Activated T-cell treated with anti-CD3 and anti-CD28 coated beads for 4 hours (primary cell): ENCODE results near the gene SKOR2.

Experiments used
- DNase-seq: peaks from one replicate; pipeline ENCODE4 v3.0.0-alpha.2; 2020

Gene SKOR2, protein sequence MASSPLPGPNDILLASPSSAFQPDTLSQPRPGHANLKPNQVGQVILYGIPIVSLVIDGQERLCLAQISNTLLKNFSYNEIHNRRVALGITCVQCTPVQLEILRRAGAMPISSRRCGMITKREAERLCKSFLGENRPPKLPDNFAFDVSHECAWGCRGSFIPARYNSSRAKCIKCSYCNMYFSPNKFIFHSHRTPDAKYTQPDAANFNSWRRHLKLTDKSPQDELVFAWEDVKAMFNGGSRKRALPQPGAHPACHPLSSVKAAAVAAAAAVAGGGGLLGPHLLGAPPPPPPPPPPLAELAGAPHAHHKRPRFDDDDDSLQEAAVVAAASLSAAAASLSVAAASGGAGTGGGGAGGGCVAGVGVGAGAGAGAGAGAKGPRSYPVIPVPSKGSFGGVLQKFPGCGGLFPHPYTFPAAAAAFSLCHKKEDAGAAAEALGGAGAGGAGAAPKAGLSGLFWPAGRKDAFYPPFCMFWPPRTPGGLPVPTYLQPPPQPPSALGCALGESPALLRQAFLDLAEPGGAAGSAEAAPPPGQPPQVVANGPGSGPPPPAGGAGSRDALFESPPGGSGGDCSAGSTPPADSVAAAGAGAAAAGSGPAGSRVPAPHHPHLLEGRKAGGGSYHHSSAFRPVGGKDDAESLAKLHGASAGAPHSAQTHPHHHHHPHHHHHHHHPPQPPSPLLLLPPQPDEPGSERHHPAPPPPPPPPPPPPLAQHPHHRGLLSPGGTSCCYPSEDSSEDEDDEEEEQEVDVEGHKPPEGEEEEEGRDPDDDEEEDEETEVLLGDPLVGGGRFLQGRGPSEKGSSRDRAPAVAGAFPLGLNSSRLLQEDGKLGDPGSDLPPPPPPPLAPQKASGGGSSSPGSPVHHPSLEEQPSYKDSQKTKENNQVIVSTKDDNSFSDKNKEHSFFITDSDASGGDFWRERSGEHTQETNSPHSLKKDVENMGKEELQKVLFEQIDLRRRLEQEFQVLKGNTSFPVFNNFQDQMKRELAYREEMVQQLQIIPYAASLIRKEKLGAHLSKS

GRCh38 chr18:47251289-47252120, at the start of gene SKOR2:
TSS of gene SKOR2 (minus strand) at chr18:47251660. CDS start at chr18:47249183, 2,477 bp downstream.
- no peak for DNase-seq

GRCh38 chr18:47296462-47296861, 45.0 kb upstream of the SKOR2 start:
- DNase-seq: no peak

DNA sequence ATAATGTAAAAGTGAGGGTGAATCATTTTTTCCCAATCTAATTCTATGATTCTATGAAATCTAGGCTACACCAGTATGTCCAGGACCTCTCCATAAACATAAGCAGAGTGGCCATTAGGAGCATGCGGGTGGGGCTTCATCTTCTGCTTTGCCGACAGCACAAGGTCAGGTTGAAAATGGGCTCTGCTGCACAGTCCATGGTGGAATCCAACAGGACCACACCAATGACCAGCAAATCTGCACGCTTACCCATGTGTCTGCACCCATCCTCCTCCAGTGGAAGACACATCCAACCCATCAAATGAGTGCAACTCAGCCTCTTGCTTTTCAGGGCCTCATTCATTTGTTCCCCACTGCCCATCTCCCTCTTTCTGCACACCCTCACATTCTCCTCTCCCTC, 43.3 kb upstream of the SKOR2 start:
- DNase-seq: no peak

- DNase-seq: no peak
Observed at GRCh38 chr18:47288741-47289140, 37.3 kb upstream of the SKOR2 start.

DNA sequence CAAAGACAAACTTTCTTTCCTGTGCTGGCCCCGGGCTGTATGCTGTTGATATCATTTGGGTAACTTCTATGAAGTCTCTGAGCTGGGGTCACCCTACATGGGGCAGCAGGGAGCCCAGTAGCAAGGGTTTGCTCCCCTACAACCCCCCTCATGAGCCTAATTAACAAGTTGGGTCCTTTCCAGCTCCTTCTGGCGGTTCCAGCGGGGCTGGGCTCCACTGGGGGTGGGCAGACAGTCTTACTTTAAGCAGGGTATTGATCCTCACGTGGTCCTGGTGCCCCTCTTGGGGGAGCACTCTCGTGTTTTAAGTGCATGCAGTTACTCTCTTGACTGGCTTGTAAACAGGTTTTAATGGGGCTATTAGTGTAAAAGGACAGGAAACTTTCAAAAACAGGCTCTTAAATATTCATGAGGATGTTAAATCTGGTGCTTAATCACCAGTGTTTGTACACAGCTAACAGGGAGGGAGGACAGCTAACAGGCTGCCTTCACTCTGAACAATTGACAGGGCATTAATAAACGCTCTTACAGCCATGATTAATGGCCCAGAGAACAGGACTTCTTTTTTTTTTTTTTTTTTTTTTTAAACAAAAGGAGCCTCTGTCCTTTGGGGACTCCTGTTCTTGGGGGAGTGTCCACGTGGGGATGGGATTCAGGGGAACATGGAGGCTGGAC, 36.6 kb upstream of the SKOR2 start:
- DNase-seq: no peak

DNA sequence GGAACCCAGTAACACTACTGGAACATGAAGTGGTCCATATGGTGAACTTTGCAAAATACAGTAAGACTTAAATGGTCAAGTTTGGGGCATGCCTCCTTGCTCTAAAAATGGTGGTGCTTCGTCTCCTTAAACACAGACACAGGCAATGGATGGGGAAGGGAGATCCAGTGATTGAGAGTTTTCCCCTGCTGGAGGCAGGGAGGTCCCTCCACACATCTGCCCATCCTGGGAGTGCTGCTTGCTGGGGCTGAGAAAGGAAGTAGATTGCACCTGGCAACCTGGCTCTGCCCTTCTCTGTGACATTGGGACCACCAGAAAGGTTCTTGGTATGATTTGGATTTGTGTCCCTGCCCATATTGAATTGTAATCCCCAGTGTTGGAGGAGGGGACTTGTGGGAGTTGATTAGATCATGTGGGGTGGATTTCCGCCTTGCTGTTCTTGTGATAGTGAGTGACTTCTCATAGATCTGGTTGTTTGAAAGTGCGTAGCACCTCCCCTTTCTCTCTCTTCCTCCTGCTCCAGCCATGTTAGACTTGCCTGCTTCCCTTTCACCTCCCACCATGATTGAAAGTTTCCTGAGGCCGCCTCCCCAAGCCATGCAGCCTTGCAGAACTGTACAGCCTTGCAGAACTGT, 35.4 kb upstream of the SKOR2 start:
- DNase-seq: no peak

DNA sequence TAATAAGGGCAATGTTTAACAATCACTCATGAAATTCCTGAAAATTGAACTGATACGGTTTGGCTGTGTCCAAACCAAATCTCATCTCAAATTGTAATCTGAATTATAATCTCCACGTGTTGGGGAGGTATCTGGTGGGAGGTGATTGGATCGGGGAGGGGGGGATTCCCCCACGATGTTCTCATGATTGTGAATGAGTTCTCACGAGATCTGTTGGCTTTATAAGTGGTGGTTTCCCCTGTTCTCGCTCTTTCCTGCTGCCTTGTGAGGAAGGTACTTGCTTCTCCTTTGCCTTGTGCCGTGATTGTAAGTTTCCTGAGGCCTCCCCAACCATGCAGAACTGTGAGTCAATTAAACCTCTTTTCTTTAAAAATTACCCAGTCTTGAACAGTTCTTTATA, 34.0 kb upstream of the SKOR2 start:
- no peak for DNase-seq

DNA sequence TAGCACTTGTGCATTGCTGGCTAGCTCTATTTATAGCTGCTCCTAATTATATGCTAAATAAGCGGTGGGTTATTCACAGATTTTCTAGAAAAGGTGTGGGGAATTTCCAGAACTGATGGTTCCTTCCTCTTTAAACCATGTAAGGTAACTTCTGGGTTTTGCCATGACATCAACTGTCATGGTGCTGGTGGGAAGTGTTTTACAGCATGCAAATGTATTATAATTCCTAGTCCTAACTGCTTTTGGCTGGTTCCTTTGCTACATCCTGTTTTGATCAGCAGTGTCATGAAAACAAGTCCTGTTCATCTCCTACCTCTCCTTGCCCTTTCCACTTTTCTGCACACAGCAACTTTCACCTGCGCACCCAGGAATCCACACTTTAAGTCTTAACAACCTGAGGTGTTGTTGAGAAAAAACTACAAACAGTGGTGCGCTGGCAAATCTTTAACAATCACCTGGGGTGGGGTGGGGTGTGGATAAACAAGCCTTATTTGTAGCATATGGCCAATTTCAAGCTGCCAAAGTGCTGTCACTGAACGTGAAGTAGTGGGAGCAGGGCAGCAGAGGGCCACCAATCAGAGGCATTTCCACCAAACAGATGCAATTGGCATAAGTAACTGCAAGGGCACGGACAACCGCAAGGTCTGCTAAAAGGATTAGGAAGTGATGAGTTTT, 33.4 kb upstream of the SKOR2 start:
- DNase-seq: no peak

GRCh38 chr18:47283476-47283875, 32.0 kb upstream of the SKOR2 start:
- DNase-seq: no peak

DNA sequence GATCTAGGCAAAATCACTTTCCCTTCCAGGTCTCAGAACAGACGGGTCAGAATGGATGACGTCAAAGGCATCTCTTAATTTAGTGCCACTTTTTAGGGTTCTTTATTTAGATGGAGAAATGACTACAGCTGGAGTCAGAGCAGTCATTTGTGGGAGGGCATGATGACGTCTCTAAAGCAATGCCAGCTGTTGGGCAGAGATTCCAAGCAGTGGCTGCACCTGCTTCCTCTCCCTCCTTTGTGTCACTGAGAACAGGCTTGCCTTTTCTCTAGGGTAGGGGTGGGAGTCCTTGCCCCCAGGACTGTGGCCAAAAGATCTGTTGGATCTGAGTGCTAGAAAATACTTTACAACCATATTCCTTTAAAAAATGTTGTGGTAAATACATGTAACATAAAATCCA, 28.7 kb upstream of the SKOR2 start:
- no peak for DNase-seq

- no peak for DNase-seq
Observed at GRCh38 chr18:47274961-47275360, 23.5 kb upstream of the SKOR2 start.

DNA sequence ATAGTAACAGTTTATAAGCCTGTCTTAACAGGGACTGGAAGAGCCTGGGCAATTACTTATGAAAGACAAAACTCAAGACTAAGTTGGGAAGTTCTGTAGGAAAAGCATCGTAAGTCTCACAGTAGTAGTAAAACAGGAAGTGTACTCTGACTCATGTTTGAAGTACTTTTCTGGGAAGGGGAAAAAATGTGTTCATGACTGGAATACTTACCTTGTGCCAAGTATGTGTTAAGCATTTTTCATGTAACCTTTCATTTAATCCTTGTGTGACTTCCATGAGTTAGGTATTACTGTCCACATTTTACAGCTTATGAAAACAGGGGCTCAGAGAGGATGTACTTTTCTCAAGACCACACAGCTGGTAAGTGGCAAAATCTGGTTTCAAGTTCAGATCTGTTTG, 13.7 kb upstream of the SKOR2 start:
- no peak for DNase-seq

- DNase-seq: no peak
Observed at GRCh38 chr18:47264308-47264700, 12.8 kb upstream of the SKOR2 start.

GRCh38 chr18:47263430-47264307, 12.2 kb upstream of the SKOR2 start:
- DNase-seq: no peak

DNA sequence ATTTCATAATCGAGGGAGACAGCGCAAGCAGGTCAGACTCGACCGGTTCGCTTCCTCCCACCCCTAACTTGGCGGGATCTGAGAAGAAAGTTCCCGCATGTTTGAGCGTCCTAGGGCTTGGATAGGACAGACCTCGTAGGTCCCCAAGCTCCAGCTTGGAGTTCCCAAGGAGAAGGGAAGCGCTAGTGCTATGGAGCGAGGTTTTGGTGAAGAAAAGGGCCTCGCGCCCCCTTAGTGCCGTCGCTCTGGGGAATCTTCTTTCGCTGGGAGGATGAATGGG, 11.6 kb upstream of the SKOR2 start:
- DNase-seq: no peak

- DNase-seq: no peak
Observed at GRCh38 chr18:47262301-47263149, 11.1 kb upstream of the SKOR2 start.

GRCh38 chr18:47261902-47262300, 10.4 kb upstream of the SKOR2 start:
- no peak for DNase-seq

DNA sequence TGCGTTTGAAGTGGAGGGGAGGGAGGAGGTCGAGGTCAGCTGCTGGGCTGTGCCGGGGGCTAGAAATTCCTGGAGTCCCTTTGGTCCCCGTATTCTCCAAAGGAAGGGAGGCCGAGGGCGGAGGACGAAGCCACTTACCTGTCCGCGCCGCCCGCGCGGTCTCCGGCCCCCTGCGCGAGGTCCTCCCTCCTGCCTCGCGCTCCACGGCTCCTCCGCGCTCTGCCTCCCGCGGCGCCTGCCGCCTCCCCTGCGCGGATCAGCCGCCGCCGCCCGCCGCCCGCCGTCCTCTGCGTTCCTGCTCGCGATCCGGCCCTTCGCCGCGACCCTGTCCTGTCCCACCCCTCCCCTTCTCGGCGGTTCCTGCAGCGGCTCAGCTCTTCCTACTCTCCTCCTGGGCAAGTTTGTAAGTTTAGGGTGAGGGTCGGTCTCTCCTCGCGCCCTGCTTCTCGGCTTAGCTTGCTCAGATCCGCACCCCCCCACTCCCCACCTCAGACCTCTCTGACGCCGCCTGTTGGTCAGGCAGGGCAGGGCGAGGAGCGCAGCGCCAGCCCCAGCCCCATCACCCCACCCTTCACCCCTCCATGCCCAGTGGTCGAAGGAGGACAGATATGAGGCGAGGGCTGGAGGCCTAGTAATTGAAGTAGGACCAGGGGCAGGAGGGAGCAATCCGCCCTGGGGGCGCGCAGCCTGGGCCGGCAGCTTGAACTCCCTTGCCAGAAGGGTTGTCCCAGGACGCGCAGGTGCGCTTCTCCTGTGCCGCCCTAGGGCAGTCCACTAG, 9.7 kb upstream of the SKOR2 start:
- DNase-seq: no peak
